A673 (cell line): ENCODE measurements around the gene GSDME.

Experiments used
- EZH2 ChIP-seq: fragments of 200-600 bp; sonication (generic); IDR thresholded peaks from 2 replicates; pipeline ENCODE4 v1.6.1; 2017; ENCODE audit warnings: borderline replicate concordance, low read depth, mild to moderate bottlenecking, mixed read lengths, antibody characterized with exemption, low read length; ENCODE audit not compliant: poor library complexity, severe bottlenecking
- TF ChIP-seq, protein P1 (sequence below): fragments of 300-800, 200-600 bp; sonication (generic); conservative IDR thresholded peaks from 2 replicates; pipeline ENCODE4 v1.5.1; 2017; ENCODE audit warnings: low read depth, mild to moderate bottlenecking, antibody characterized with exemption, low read length, moderate library complexity, mixed read lengths

- TF ChIP-seq EZH2 = no peak
- TF ChIP-seq, protein P1, sequence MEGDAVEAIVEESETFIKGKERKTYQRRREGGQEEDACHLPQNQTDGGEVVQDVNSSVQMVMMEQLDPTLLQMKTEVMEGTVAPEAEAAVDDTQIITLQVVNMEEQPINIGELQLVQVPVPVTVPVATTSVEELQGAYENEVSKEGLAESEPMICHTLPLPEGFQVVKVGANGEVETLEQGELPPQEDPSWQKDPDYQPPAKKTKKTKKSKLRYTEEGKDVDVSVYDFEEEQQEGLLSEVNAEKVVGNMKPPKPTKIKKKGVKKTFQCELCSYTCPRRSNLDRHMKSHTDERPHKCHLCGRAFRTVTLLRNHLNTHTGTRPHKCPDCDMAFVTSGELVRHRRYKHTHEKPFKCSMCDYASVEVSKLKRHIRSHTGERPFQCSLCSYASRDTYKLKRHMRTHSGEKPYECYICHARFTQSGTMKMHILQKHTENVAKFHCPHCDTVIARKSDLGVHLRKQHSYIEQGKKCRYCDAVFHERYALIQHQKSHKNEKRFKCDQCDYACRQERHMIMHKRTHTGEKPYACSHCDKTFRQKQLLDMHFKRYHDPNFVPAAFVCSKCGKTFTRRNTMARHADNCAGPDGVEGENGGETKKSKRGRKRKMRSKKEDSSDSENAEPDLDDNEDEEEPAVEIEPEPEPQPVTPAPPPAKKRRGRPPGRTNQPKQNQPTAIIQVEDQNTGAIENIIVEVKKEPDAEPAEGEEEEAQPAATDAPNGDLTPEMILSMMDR = no peak
Measured at GRCh38 chr7:24797270-24797669, 40.0 kb upstream of the GSDME start.
